Cardiac fibroblast (primary cell): Measurements from ENCODE around the gene PTMA.

Experiments used
- DNase-seq, 2 donors: peaks; one replicate each; pipeline versions ENCODE4 v3.0.0 to v3.0.0-alpha.2; 2010; ENCODE audit warnings: low read depth in 2 of 2
- H3K4me3 ChIP-seq, 2 donors: replicated peaks in 1 of 2; 1 replicate in 1 of 2; 2 replicates in 1 of 2; pipeline ENCODE4 v1.5.1; 2011; ENCODE audit warnings: low read depth in 2 of 2, low read length in 2 of 2, mild to moderate bottlenecking in 2 of 2, moderate library complexity in 1 of 2
- TF ChIP-seq, protein P1 (sequence below): IDR thresholded peaks from one replicate; pipeline ENCODE4 v1.5.1; 2011; ENCODE audit warnings: low read depth, mild to moderate bottlenecking, low read length, inconsistent platforms

Gene PTMA

GRCh38 chr2:231720292-231720986 is 12.1 kb downstream of the PTMA start:
- no peak for DNase-seq
- no peak overlapping the region for H3K4me3 ChIP-seq
- TF ChIP-seq, protein P1, sequence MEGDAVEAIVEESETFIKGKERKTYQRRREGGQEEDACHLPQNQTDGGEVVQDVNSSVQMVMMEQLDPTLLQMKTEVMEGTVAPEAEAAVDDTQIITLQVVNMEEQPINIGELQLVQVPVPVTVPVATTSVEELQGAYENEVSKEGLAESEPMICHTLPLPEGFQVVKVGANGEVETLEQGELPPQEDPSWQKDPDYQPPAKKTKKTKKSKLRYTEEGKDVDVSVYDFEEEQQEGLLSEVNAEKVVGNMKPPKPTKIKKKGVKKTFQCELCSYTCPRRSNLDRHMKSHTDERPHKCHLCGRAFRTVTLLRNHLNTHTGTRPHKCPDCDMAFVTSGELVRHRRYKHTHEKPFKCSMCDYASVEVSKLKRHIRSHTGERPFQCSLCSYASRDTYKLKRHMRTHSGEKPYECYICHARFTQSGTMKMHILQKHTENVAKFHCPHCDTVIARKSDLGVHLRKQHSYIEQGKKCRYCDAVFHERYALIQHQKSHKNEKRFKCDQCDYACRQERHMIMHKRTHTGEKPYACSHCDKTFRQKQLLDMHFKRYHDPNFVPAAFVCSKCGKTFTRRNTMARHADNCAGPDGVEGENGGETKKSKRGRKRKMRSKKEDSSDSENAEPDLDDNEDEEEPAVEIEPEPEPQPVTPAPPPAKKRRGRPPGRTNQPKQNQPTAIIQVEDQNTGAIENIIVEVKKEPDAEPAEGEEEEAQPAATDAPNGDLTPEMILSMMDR = no peak

- DNase-seq = no peak
- no peak overlapping the region for H3K4me3 ChIP-seq
- TF ChIP-seq, protein P1 = no peak
Observed at GRCh38 chr2:231720987-231721966, 13.0 kb downstream of the PTMA start.

- TF ChIP-seq, protein P1 = no peak
- no peak overlapping the region for H3K4me3 ChIP-seq
- no peak for DNase-seq
Observed at GRCh38 chr2:231722721-231723307, 14.5 kb downstream of the PTMA start.

DNA sequence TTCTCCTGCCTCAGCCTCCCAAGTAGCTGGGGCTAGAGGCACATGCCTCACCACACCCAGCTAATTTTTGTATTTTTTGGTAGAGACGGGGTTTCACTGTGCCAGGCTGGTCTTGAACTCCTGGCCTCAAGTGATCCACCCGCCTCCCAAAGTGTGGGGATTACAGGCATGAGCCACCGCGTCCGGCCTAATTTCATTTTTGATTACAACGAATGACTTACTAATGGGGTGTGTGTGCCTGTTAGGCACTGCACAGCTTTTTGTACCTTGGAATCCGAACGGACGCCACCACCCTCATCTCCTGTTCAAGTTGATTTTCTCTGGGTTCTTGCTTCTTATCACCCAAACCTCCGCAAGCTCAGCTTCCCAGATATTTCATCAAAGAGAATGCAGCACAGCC is 17.2 kb downstream of the PTMA start:
- H3K4me3 ChIP-seq = no peak overlapping the region
- TF ChIP-seq, protein P1 = no peak
- DNase-seq = no peak

DNA sequence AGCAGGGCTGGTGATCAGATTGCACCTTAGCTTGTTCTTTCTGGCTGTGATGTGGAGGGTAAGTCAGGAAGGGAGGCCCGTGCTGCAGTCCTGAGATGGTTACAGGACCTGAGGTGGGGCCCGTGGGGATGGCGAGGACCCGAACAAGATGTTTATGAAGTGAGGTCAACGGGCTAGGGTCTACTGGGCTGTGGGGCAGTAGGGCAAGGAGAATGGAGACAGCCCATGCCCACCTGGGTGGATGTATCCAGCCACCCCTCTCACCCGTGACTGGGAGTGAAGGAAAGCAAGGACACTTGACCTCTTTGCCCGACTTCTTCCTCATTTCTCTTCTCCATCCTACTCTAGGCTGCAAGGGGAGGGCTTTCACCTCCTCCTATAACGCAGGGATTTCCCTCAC is 18.0 kb downstream of the PTMA start:
- DNase-seq = no peak
- TF ChIP-seq, protein P1 = no peak
- H3K4me3 ChIP-seq = no peak overlapping the region

DNA sequence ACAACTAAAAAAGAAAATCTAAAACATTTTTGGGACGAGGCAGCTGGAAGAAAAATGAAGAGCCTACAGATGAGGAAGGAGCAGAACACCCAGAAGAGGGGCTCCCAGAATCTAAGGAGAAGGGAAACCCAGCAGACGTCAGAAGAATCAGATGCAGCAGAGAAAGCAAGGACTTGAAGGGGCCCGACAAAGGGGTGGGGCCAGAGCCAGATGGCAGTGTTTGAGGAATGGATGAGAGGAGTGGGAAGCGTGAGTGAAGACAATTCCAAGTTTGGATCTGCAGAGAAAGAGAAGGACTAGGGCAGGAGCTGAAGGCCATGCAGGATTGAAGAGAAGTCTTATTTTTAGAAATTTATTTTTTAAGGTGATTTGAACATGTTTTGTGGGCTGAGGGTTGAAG is 19.3 kb downstream of the PTMA start:
- DNase-seq = no peak
- H3K4me3 ChIP-seq = no peak overlapping the region
- TF ChIP-seq, protein P1 = no peak
